BE2C (cell line): ENCODE data around the gene PTPN3.

ENCODE experiments used
- DNase-seq: peaks from one replicate; pipeline ENCODE4 v3.0.0-alpha.2; 2020
- H3K27me3 ChIP-seq: fragments of 250-450 bp; sonication (Bioruptor Pico); 2 replicates; pipeline ENCODE4 v1.5.1; 2020; ENCODE audit warnings: mild to moderate bottlenecking
- H3K36me3 ChIP-seq: fragments of 250-450 bp; sonication (Bioruptor Pico); 2 replicates; pipeline ENCODE4 v1.5.1; 2020; ENCODE audit warnings: mild to moderate bottlenecking
- H3K4me1 ChIP-seq: fragments of 250-450 bp; sonication (Bioruptor Pico); 2 replicates; pipeline ENCODE4 v1.5.1; 2020
- H3K4me3 ChIP-seq: 2 replicates; pipeline ENCODE4 v1.5.1; 2011; ENCODE audit warnings: low read depth, low read length
- H3K9me3 ChIP-seq: fragments of 250-450 bp; sonication (Bioruptor Pico); 2 replicates; pipeline ENCODE4 v1.5.1; 2020
- CTCF ChIP-seq: IDR thresholded peaks from 2 replicates; pipeline ENCODE4 v1.5.1; 2012; ENCODE audit warnings: mild to moderate bottlenecking, low read depth, low read length

Gene PTPN3

DNA sequence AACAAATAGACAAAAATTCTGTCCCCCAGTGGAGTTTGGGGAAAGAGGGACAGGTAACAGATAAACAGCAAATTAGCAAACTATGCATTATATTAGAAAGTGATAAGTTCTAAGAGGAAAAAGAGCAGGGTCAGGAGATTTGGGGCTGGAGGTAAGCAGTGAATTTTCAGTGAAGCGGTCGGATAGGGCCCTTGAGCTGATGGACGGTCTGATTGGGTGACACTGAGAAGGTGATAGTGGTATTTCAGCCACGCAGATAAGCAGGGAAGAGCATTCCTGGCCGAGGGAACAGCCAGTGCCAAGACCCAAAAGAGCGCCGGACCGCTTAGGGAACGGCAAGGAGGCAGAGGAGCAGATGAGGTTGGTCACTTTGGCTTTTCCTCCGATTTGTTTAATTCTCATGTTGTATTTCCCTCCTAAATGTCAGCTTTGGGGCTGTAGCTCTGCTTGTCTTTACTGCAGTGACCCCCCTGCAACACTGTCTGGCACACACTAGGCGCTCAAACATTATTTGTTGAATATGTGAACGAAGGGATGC, 1.1 kb upstream of the PTPN3 start:
- Histone ChIP-seq H3K4me1 (no peaks in the 10 kb centered on the region), H3K27me3 (peaks cover 58% of the 10 kb centered on the region), H3K9me3 (no peaks in the 10 kb centered on the region), H3K4me3 (no peak overlapping the region), H3K36me3 (no peaks in the 10 kb centered on the region)
- no peak for TF ChIP-seq CTCF
- no peak for DNase-seq

DNA sequence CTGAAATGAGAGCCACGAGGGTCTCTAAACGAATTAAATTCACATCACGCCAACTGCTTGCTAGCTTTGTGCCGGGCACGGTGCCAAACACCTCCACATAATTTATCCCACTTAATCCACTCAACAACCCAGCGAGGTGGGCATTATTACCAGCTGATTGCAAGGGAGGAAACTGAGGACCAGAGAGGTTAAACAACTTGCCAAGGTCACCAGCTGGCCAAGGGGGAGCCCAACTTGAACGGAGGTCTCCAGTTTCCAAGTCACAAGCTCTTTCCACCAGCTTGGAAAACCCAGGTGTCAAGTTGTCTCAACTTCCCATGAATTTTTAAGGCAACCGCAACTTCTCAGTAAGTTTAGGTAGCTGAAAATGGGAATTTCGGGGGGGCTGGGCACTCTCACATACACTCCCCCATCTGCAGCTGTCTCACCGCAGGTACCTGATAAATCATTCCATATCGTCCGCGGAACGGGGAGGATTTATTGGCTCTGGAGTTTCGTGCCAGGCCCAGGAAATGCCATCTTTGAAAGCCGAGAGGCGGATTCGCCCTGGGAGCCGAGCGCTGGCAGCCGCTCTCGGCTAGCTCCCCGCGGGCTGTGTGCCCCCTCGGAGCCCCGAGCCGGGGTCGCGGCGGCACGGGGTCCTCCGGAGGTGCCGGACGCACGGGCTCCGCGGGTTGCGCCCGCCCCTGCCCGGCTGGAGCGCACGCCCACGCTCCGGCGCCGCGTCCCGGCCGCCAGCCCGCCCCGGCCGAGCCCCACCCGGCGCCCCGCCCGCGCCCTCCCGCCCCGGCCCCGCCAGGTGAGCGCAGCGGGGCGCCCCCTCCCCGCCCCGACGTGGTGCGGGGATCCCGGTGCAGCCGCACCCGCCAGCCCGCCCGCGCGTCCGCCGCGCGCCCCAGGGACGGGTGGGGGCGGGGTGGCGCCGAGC, 617 bp downstream of the PTPN3 start:
- TF ChIP-seq CTCF = no peak
- no peak for DNase-seq
- Histone ChIP-seq H3K4me3 (no peak overlapping the region), H3K36me3 (no peaks in the 10 kb centered on the region), H3K27me3 (peaks cover 56% of the 10 kb centered on the region), H3K9me3 (no peaks in the 10 kb centered on the region), H3K4me1 (no peaks in the 10 kb centered on the region)

DNA sequence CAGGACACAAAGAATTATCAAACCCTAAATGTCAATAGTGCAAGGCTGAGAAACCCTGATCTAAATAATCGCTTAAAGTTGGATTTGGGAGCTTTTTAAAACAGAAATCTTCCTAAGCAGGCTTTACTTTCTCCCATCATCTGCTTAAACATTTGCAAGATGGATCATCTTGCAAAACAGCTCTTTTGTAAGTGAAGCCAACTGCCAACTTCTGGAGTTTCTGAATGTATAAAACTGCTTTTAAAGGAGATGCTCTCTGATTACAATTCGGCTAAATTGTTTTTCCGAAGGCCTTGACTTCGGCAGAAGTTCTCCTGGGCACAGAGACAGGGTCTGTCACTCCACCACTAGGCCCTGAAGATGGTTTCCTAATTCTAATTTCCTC, 1.3 kb downstream of the PTPN3 start:
- Histone ChIP-seq H3K4me3 (no peak overlapping the region), H3K4me1 (no peaks in the 10 kb centered on the region), H3K9me3 (no peaks in the 10 kb centered on the region), H3K36me3 (no peaks in the 10 kb centered on the region), H3K27me3 (peaks cover 55% of the 10 kb centered on the region)
- no peak for TF ChIP-seq CTCF
- no peak for DNase-seq

- H3K27me3 ChIP-seq = peaks cover 48% of the 10 kb centered on the region
- no peak for TF ChIP-seq CTCF
- H3K36me3 ChIP-seq = no peaks in the 10 kb centered on the region
- no peaks in the 10 kb centered on the region for H3K4me1 ChIP-seq
- H3K4me3 ChIP-seq = no peak overlapping the region
- no peak for DNase-seq
- no peaks in the 10 kb centered on the region for H3K9me3 ChIP-seq
Measured at GRCh38 chr9:109496218-109496617, 1.9 kb downstream of the PTPN3 start.

DNA sequence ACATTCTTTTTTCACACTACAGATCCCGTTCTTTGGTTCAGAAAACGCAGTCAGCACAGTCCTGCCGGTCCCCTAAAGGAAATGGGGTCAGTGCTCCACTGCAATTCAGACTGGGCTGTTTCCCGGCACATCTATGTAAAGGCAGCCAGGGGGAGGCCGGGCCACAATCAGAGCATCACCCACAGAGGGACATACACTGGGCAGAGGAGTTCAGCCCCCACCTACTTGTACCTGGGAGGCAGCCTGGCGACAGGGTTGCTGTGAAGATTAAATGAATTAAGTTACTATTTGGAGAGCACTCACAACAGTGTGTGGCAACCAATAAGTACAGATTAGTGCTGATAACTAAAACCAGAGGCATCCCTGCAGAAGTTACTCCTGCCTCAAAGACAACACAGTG, 4.5 kb downstream of the PTPN3 start:
- Histone ChIP-seq H3K27me3 (peaks cover 28% of the 10 kb centered on the region), H3K4me3 (no peak overlapping the region), H3K9me3 (no peaks in the 10 kb centered on the region), H3K36me3 (no peaks in the 10 kb centered on the region), H3K4me1 (no peaks in the 10 kb centered on the region)
- DNase-seq = no peak
- no peak for TF ChIP-seq CTCF

DNA sequence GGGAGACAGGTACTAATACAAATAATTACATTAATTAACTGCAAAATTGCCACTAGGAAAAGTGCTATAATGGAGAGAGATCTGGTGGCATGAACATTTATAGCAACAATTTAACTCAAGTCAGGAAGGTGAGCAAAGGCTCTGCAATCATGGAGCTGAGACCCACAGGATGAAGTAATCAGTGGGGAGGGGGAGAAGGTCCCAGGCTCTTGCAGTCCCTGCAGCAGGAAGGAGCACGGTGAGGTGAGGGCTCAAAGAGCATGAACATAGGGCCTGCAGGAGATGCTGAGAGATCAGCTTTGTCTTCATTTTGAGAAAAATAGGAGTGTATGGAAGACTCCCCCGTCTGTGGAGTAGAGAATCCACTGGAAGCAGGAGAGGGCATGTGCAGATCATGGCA, 6.5 kb downstream of the PTPN3 start:
- Histone ChIP-seq H3K4me3 (no peak overlapping the region), H3K36me3 (no peaks in the 10 kb centered on the region), H3K27me3 (peaks cover 12% of the 10 kb centered on the region), H3K9me3 (no peaks in the 10 kb centered on the region), H3K4me1 (no peaks in the 10 kb centered on the region)
- no peak for DNase-seq
- no peak for TF ChIP-seq CTCF
